NCI-H2196 treated with DMSO at 0.1 percent for 48 hours (cell line): ENCODE measurements around the gene TMPRSS4.

ENCODE experiments used
- DNase-seq: peaks from one replicate; lab custom pipeline; 2025; ENCODE audit not compliant: unreplicated experiment; lab: John Stamatoyannopoulos, UW

TMPRSS4 gene

DNA sequence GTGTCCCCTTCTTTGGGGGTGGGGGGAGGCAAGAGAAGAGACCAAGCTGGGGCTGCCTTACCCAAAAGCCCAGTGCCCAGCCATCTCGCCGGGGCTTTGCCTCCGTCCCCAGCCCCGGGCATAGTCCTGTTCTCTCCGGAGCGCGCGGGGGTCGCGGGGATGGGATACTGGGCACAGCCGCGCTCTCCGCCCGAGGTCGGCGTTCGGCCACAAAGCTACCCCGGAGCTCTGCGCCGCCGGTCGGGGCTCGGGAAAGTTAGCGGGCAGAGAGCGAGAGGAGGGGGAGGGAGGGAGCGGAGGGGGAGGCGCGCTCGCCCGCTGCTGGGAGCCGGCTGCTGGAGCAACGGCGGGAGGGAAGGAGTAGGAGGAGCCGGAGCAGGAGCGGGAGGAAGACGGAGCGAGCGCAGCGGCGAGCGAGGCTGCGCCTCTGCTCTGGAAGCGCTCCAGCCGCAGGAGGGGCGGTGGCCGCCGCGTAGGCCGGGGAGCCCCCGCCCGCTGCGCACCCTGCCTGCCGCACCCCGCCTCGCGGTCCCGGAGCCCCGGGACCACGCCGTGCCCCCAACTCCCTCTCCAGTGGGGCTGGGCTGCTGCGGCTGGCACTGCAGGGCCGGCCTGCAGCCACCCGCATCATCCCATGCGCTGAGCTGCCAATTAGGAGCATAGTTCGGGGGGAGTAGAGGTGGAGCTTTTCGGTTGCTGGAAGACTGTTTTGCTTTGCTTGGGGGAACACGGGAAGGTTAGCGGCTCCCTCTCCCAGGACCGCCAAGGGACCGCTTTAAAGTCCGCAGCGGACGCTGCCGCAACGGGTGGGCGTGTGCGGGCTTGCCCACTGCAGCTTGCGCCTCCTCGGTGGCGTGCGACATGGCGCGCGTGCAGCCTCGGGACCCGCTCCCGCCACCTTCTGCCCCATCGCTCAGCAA is 75.9 kb downstream of the TMPRSS4 start, which contains the start of gene SCN4B:
Gene SCN4B, minus strand, starts transcription at position 272 of the 920 bp plus-strand sequence. Its CDS starts 150 bp downstream, at position 122.
- peak; percentile 67 for DNase-seq

DNA sequence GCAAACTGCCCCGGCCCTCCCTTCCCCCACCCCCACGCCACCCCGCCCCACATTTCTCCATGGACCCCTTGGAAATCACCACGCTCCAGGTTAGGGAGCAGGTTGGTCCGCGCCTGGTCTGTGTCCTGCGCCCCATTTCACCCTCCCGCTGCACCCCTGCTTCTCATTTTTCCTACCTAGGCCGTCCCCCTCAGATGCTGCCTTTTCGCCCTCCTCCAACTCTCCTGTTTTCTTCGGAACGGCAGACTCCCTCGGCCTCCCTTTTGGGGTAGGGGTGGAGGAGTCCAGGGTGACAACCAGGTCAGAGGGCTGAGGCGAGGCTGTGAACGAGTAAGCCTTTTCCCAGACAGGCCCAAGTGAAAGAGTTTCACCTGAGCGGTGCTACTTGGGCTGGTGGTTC is 76.6 kb downstream of the TMPRSS4 start:
- DNase-seq, result no peak

- no peak for DNase-seq
Measured at GRCh38 chr11:118153976-118154375, 77.1 kb downstream of the TMPRSS4 start.

DNA sequence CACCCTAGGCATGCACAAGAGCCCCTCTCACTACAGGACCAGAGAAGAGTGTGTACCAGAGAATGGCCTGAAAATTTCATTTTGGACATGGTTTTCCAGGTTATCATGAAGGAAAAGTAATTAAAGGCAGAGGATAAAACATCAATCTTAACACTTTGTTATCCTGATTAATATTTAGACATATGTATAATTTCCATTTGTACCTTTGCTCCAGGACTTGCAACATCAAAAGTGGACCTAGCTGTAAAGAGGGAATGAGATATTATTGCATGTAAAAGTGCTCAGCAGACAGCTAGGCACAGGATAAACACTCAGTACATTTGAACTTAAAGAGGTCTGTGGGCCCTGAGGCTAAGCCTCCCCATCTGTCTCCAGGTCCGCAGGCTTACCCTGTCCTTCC is 77.8 kb downstream of the TMPRSS4 start:
- DNase-seq, result no peak

DNA sequence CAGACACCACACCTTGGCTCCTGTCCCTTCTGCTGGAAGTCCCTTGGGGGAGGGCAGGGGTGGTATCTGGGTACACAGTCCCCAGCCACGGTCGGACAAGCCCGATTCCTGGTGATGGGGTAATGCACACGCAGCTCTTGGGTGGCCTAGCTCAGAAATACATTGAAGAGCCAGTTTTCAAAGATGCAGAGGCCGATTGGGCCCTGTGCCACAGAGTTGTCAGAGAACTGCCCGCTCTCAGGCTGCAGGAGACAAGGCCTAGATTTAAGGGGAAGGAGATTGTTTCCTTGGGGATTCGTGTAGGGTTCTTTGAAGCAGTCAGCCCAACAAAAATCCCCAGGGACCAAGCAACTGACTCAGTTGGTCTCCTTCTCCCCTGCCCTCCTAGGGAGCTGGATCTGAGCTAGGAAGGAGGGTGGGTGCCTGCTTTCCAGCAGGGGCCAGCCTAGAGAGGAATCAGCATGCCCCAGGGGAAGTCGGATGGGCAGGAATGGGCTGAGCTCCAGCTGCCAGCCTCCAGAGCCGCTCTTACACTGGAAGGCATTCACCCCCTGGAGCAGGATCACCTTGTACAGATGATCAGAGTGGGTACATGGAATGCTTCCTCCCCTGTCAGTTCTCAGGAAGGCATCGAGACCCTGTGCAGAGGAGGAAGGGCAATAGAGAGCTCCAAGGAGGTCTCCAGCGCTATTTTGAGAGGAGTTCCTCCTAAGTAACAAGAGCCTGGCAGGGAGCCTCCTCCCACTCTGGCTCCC is 79.1 kb downstream of the TMPRSS4 start:
- DNase-seq, result no peak

GRCh38 chr11:118156531-118157185 is 79.8 kb downstream of the TMPRSS4 start:
- DNase-seq, result no peak

DNA sequence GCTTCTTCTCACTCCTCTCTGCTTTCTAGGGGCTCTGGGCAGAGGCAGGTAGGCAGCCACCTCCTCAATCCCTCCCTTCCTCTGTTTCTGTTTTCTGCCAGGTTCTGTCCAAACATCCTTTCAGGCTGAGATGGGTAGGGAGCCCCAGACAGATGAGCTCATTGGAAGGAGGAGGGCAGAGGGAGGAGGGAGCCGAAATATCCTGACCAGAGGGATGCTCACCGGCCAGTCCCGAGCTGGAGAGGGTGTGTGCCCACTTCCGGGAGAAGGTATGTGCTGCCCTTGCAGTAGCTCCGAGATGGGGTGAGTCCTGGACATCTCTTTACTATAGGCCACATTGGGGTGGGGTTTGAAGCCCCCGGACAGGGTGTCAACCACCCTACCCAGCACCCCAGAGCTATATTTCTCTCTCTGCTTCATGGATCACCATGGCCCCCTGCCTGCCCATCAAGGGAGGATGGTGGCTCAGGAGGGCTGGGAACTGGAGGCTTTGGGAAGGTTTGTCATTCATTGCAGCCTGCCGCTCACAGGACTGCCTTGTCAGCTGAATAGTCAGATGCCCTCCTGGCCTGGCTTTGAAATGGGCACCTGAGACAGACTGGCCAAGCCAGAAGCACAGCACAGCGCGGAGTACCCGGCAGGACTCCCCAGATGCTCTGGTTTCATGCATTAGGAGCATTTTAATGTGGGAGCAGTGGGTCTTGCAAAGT is 80.5 kb downstream of the TMPRSS4 start:
- DNase-seq, result no peak

GRCh38 chr11:118161786-118162185 is 84.9 kb downstream of the TMPRSS4 start:
- no peak for DNase-seq

DNA sequence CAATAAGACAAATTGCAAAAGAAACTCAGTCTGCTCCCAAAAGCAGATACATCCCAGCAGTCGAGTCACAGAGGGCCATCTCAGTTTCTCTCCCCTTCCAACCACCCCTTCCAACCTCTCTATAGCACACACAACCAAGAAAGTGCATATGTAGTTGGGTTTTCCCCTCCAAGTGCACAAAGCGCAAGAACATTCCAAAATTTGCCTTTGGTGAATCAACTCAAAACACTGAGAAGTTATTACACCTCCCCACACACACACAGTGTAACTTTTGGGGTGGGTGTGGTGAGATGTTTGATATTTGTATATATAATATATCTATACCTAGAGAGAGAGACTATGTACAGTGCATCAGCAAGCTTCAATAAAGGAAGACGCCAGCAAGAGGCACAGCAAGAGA is 86.0 kb downstream of the TMPRSS4 start:
- DNase-seq, result no peak

DNA sequence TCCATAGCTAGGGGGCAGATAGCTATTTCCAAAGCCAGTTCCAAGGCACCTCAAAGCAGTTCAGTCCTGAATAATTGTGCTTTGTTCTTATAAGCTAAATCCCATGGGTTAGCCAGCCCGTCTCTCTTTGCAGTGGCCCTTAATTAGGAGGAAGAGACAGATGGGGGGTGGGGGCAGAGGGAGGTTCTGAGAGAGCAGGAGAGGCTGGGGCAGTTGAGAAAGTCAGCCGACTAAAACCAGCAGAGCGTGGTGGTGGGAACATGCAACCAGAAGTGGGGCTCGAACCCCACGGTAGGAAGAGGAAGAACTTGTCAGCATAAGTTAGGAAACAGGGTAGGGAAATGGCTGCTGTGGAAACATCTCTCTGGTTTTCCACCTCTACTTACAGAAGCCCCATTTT is 86.6 kb downstream of the TMPRSS4 start:
- no peak for DNase-seq

- DNase-seq, result no peak
Measured at GRCh38 chr11:118164885-118165284, 88.0 kb downstream of the TMPRSS4 start.

- no peak for DNase-seq
Measured at GRCh38 chr11:118166641-118167040, 89.8 kb downstream of the TMPRSS4 start.

- no peak for DNase-seq
Measured at GRCh38 chr11:118167253-118167652, 90.4 kb downstream of the TMPRSS4 start.

- no peak for DNase-seq
Measured at GRCh38 chr11:118167906-118168305, 91.0 kb downstream of the TMPRSS4 start.

GRCh38 chr11:118168316-118168715 is 91.4 kb downstream of the TMPRSS4 start:
- no peak for DNase-seq

- DNase-seq, result no peak
Measured at GRCh38 chr11:118168751-118169150, 91.9 kb downstream of the TMPRSS4 start.

GRCh38 chr11:118169300-118170140 is 92.6 kb downstream of the TMPRSS4 start:
- DNase-seq, result no peak

- DNase-seq, result no peak
Measured at GRCh38 chr11:118170231-118170630, 93.4 kb downstream of the TMPRSS4 start.

GRCh38 chr11:118170882-118171268 is 94.0 kb downstream of the TMPRSS4 start:
- no peak for DNase-seq
